ENCODE data around the gene KRTAP5-1. TPM values are rescaled to one million over a fixed set of nuclear protein-coding genes. Genes with fewer than 3 reads are reported as not detected.
"Not testable (repeated sequence)": the region's sequence is repeated elsewhere in the genome, so short reads cannot be mapped to it uniquely, and the experiment has no call there.

The KRTAP5-1 gene
- total and polyA plus RNA-seq, 8 donors: 0.50 TPM; not detected in 7

DNA sequence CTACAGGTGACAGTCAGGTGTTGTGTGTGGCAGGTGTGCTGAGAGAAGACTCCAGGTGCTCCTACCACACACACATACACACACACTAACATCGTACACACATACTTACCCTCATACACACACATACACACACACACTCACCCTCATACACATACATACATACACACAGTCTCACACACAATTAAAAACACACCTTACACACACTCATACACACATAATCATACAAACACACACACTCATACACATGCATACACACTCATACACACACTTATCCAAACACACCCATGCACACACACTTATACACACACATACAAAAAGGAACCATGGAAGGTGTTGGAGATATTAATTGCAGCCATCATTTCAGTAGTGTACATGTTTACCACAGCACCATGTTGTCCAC lies 18.5 kb upstream of the KRTAP5-1 start:
- TF ChIP-seq POLR2AphosphoS5 (IDR thresholded peaks at IDR 0.05): no peak
- no peak for TF ChIP-seq POLR2A (IDR thresholded peaks at IDR 0.05)
- TF ChIP-seq, protein P1, sequence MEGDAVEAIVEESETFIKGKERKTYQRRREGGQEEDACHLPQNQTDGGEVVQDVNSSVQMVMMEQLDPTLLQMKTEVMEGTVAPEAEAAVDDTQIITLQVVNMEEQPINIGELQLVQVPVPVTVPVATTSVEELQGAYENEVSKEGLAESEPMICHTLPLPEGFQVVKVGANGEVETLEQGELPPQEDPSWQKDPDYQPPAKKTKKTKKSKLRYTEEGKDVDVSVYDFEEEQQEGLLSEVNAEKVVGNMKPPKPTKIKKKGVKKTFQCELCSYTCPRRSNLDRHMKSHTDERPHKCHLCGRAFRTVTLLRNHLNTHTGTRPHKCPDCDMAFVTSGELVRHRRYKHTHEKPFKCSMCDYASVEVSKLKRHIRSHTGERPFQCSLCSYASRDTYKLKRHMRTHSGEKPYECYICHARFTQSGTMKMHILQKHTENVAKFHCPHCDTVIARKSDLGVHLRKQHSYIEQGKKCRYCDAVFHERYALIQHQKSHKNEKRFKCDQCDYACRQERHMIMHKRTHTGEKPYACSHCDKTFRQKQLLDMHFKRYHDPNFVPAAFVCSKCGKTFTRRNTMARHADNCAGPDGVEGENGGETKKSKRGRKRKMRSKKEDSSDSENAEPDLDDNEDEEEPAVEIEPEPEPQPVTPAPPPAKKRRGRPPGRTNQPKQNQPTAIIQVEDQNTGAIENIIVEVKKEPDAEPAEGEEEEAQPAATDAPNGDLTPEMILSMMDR (IDR thresholded peaks at IDR 0.05): no peak
- TF ChIP-seq EP300 (IDR thresholded peaks at IDR 0.05): no peak
- no peak overlapping the region for H3K27ac ChIP-seq
- intact Hi-C loops (cut with DNase I; ENCODE audit: low total_unique reads): no loop called here
- WGBS, 5 donors: 60 to 92% (median 83%) methylated on average over 1 of the region's 1 CpG
- H3K36me3 ChIP-seq: no peaks in the 10 kb centered on the region
- peaks cover 0 to 63% (median 13%) of the 10 kb centered on the region in 3 donors for H3K27me3 ChIP-seq
- H3K4me1 ChIP-seq: no peaks in the 10 kb centered on the region
- no peak overlapping the region for H3K4me3 ChIP-seq
- DNase-seq: no peak
- H3K9me3 ChIP-seq: no peaks in the 10 kb centered on the region

DNA sequence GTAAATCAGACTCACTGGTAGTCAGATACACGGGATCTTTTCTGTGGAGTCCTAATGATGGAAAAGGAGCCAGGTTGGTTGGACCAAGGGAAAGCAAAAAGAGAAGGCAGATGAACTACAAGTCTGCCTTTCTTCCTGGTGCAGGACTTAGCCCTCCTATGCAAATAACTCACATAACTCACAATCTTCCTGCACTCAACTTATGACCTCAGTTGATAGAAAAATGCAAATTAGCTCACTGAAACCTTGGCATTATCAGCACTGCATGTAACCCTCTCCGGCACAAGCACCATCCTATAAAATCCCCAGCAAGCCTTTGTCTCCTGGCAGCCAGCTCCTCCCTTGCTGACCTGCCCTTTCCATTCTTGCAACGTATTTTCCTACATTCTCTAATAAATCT lies 16.6 kb upstream of the KRTAP5-1 start:
- DNase-seq; H3K4me3 ChIP-seq; H3K36me3 ChIP-seq; H3K4me1 ChIP-seq; intact Hi-C loops (cut with DNase I; ENCODE audit: low total_unique reads); H3K9me3 ChIP-seq; H3K27ac ChIP-seq: not testable (repeated sequence)
- H3K27me3 ChIP-seq: peaks cover 0 to 65% (median 0%) of the 10 kb centered on the region in 3 donors
- WGBS, 5 donors: 36 to 52% (median 42%) methylated on average over 3 of the region's 3 CpGs

DNA sequence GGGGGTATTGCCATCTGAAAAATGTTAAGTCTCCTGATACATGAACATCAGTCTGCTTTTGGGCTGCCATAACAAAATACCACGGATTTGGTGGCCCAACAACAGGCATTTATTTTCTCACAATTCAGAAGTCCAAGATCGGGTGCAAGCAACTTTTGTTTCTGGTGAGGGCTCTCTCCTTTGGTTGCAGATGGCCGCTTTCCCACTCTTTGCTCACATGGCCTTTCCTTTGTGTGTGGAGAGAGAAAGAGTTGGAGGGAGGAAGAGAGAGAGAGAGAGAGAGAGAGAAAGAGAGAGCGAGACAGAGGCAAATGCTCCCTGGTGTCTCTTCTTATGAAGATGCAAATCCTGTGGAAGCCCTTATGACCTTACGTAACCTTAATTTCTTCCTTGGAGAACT lies 15.5 kb upstream of the KRTAP5-1 start:
- 73 to 83% (median 76%) methylated on average over 5 of the region's 5 CpGs for WGBS, 5 donors
- intact Hi-C loops (cut with DNase I; ENCODE audit: low total_unique reads): no loop called here
- H3K4me3 ChIP-seq: no peak overlapping the region
- no peaks in the 10 kb centered on the region for H3K4me1 ChIP-seq
- no peaks in the 10 kb centered on the region for H3K36me3 ChIP-seq
- TF ChIP-seq POLR2AphosphoS5 (IDR thresholded peaks at IDR 0.05) (no peak), EP300 (IDR thresholded peaks at IDR 0.05) (no peak), POLR2A (IDR thresholded peaks at IDR 0.05) (no peak)
- TF ChIP-seq, protein P1 (IDR thresholded peaks at IDR 0.05): no peak
- H3K9me3 ChIP-seq: no peaks in the 10 kb centered on the region
- H3K27me3 ChIP-seq: peaks cover 0 to 60% (median 0%) of the 10 kb centered on the region in 3 donors
- DNase-seq: no peak
- no peak overlapping the region for H3K27ac ChIP-seq

DNA sequence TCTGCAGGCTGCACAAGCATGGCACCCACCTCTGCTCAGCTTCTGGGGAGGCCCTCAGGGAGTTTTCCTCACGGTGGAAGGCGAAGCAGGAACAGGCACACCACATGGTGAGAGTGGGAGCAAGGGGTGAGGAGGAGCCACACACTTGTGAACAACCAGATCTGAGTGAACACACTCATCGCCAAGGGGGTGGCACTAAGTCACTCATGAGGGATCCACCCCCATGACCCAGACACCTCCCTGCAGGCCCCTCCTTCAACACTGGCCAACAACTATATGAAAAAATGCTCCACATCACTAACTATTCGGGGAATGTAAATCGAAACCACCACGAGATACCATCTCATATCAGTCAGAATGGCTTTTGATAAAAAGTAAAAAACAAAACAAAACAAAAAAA lies 13.7 kb upstream of the KRTAP5-1 start:
- TF ChIP-seq POLR2A (IDR thresholded peaks at IDR 0.05): no peak
- TF ChIP-seq, protein P1 (IDR thresholded peaks at IDR 0.05): no peak
- Histone ChIP-seq H3K27me3 (peaks cover 0 to 54% (median 0%) of the 10 kb centered on the region in 3 donors), H3K4me3 (no peak overlapping the region), H3K27ac (no peak overlapping the region), H3K36me3 (no peaks in the 10 kb centered on the region), H3K4me1 (no peaks in the 10 kb centered on the region), H3K9me3 (no peaks in the 10 kb centered on the region)
- intact Hi-C loops (cut with DNase I; ENCODE audit: low total_unique reads): no loop called here
- no peak for DNase-seq
- WGBS, 5 donors: 59 to 83% (median 65%) methylated on average over 4 to 6 of the region's 6 CpGs

DNA sequence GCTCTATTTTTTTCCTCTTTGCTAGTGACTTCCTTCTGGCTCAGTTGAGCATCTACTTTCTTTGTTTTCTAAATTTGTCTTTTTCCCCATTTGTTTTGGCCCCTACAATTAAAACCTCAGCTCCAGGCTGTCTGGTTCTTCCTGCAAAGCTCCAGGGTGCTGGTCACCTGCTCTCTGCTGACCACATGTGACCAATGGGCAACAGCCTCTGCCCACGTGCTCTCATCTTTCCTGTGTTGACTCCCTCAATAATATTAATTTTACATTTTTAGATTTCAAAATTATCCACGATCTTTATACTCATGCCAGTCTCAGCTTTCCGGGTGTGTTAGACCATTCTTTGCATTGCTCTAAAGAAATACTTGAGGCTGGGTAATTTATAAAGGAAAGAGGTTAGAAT lies 13.3 kb upstream of the KRTAP5-1 start:
- DNase-seq; H3K9me3 ChIP-seq; H3K27ac ChIP-seq; H3K4me3 ChIP-seq; intact Hi-C loops (cut with DNase I; ENCODE audit: low total_unique reads); H3K36me3 ChIP-seq; H3K4me1 ChIP-seq: not testable (repeated sequence)
- H3K27me3 ChIP-seq: peaks cover 0 to 58% (median 0%) of the 10 kb centered on the region in 3 donors
- WGBS, 5 donors: 76 to 87% (median 82%) methylated on average over 3 of the region's 3 CpGs

Data from stomach (tissue), 9 donors.